ENCODE measurements around the gene ASB7.

The ASB7 gene

DNA sequence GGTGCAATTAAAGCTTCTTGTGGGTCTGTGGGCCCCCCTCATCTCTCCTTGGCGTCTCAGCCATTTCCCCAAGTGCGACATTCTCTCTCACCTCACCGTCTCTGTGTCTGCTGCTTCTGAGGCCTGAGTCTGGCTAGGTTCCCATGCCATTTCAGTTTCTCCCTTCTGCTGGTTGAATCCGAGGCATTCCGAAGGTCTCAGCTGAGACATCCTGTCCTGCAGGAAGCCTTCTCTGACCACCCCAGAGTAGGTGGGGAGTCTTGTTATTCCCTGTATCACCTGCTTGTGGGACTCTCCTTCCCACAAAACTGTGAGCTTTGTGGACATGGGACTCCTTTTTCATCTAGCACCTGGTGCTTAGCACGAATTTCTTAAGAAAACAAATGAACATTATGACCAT lies 78.3 kb downstream of the ASB7 start:
- FAIRE-seq = no peak

DNA sequence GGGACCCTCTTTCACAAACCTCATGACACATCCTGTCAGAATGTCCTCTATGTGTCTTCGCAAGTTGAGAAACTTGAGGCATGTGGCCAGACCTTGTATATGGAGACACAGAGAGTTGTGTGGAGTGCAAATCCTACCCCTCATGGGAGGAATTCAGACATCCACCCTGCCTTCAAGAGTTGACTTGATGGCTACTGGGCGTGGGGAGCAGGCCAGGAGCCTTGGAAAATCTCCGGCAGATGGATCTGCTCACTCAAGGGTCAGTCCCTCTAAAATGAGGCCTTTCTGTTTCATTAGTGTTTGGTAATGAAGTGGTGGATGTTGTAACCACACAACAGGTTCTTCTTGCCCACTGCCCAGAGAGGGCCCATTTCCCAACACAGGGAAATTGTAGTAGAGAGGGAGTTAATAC lies 79.0 kb downstream of the ASB7 start:
- DNase-seq (ENCODE audit: extremely low spot score, insufficient read length, low read depth) (no peak), FAIRE-seq (no peak)

More for the DNA sequence above, 78.3 kb downstream of the ASB7 start:
- DNase-seq (ENCODE audit: extremely low spot score, insufficient read length, low read depth) = no peak

DNA sequence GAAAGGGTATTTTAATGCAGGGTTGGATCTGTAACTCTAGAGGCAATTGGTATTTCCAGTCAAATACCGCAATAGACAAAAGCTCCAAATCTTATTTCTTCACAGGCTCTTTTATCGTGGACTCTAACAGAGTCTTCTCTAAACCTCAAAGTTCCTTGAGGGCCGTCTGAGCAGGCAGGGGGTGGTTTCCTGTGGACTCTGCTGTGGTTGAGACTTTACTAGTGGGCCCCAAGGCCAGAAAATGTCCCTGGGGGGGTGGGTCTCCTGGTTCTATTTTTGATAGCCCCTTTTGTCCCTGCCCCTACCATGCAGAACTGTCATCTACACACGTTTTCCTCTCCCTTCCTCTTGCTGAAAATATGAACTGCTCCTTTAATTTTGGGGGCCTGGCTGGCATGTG lies 80.1 kb downstream of the ASB7 start:
- DNase-seq (ENCODE audit: extremely low spot score, insufficient read length, low read depth) (no peak), FAIRE-seq (no peak)

DNA sequence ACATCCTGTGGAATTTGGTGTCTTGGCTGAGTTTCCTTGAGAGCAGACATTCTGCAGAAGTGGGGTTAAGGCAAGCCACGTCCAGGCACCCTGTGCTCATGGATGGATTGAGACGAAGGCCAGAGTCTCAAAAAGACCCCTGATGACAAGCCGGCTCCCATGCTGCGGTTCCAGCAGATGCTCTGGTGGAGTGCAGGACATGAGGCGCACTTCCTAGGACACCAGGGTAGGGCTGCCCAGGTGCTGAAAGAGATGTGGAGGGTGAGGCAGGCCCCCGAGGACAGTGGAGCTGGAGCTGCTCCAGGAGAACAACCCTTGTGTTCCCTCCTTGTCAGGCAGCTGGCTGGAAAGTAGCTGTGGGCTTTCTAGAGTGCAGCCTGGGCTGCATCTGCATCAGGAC lies 81.0 kb downstream of the ASB7 start:
- no peak for DNase-seq (ENCODE audit: extremely low spot score, insufficient read length, low read depth)
- no peak for FAIRE-seq

DNA sequence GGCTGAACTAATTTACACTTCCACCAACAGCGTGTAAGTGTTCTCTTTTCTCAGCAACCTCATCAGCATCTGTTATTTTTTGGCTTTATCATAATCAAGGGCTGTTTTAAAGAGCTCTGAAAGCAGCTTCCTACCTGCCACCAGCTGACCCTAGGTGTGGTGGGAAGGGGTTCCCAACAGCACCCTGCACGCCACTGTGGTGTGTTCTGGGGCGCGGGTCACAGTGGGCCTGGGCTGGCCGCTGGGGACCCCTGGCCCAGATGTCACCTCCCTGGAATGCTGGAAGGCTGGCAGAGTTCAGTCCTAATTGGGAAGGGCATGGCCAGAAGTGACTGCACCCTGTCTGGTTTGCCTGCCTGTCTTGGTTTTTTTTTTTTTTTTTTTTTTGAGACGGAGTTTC lies 82.2 kb downstream of the ASB7 start:
- DNase-seq (ENCODE audit: extremely low spot score, insufficient read length, low read depth) (no peak), FAIRE-seq (no peak)

DNA sequence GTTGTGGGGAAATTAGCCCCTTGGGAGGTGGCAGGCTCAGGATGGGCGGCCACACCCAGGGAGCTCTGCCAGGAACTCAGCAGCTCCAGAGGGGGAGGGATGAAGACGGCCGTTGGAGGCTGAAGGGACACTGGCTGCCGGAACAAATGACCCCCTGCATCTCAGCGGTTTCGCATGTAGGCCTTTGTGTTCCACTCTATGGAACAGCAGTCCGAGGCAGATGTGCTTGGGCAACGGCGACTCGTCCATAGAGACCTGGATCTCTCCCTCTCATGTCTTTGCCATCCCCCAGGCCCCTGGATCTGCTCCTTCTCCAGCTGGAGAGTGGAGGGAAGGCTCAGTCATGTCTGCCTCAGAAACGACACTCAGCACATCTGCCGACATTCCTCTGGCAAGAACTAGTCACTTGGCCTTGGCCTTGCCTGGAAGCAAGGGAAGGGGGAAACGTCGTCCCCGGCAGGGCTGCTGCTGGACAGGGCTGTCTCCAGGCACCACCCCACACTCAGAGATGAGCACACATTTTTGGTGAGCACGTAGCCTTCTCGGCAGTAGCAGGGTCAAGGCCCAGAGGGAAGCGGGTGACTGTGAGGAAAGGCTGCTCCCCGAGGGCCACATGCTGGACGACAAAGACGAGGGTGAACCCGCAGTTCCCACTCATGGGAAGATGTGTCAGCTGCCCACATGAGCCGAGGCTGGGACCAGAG lies 83.8 kb downstream of the ASB7 start:
- DNase-seq (ENCODE audit: extremely low spot score, insufficient read length, low read depth) = no peak
- no peak for FAIRE-seq

DNA sequence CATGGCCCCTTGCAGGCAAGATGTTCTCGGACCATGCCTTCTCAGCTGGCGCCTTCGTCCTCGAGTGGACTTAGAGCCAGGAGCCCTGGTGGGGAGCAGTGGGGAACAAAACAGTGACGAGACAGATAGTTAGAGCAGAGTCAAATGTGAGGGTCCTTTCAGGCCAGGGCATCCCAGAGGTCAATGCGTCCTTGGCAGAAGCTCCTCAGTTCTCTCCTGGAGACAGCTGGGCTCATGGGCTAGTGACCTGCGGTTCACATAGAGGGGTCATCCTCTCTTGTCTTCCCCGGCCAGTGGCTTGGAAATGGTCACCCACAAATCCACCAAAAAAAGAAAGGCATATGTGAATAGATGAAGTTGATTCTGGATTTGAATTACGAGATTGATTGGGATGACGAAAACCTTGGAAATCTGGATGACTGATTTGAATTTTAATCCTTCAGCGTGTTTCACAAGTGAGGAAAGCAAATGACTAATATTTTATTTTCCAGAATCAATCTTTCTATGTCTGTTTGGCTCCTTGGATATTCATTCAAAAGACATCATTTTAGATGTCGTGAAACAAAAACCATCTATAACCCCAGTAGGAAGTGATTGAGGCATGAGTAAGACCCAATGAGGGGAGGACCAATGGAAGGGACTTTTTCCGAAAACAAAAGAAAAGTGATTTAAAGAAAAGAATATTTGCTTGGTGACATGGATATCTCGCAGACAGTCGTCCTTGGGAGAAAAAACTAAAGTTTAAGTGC lies 84.5 kb downstream of the ASB7 start:
- FAIRE-seq = no peak

DNA sequence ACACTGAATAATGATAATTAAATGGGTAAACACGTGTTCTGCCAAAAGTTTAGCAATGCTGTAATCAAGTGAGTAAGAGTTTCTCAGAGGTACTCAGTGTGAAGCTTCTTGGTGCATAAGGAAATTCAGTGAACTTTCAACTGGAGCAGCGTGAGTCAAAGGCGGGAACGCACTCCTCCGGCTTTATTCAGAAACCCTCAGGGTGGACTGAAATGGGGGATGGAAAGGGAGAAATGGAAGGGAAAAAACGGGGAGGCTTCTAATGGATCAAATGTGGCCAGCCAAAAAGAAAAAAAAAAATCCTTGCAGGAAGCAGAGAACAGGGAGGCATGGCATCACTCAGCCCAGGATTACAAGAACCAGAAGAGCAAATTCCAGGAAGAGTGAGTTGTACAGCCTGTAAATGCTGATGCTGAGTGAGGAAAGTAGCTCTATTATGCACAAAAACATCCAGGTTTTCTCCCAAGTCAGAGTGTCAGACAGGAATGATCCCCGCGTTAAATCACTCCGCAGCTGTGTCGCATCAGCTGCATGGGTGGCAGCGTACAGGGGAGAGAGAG lies 85.3 kb downstream of the ASB7 start:
- FAIRE-seq = no peak
- no peak for DNase-seq (ENCODE audit: extremely low spot score, insufficient read length, low read depth)

More for the DNA sequence above, 84.5 kb downstream of the ASB7 start:
- DNase-seq (ENCODE audit: extremely low spot score, insufficient read length, low read depth) = no peak

DNA sequence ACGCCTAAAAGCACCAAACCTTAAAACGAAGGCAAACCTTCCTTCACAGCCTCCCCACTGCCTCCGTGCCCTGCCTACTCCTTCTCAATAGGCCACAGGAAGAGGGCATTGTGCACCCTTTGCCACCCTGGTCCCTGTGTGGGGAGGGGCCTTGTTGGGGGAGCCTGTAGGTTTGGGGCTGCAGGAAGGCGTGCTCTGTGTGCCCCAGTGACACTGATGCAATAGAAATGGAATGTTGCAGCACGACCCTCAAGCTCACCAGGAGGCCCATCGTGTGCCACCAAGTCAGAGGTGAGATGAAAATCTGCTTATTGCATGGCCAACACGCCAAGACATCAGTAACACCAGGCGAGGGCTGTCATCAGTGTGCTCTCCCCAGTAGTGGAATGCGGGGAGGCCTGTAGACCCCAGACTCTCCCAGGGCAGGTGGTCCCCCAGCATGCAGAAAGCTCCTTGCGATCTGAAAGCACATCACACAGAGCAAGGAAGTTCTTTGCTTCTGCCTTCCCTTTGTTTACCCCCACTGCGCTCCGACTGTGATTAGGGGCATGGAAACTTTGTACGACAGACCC lies 86.2 kb downstream of the ASB7 start:
- FAIRE-seq (no peak), DNase-seq (ENCODE audit: extremely low spot score, insufficient read length, low read depth) (no peak)

DNA sequence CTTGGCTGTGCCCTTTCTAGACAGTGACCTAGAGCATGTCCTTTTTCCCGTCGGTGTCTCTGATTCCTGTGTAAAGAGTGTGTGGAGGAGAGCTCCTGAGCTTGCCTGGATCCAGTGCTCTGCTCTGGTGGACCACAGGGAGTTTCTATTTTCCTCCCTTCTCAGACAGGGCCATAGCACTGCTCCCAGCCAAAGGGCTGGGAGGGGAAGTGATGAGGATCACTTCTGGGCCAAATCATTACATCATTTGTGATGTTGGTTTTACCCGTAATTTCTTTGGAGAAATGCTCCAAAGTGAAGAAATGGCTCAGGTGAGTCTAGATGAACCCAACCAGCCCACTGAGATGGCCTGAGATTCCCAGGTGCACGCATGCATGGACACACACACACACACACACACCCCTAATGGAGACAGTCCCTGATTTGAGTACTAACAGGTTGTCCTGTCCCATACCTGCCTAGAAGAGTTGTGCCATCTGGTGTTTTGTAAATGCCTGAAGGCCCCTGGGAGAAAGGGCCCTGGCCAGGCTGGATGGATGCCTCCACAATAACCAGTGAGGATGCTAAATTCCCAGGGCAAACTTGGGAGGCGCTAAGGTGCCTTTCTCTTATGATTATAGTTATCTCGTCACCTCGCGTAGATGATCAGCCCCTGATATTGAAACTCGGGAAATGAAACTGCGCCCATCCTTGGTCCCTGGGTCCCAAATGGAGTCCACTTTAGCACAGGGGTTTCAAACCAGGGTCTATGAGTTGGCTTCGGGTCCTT lies 86.9 kb downstream of the ASB7 start:
- FAIRE-seq (no peak), DNase-seq (ENCODE audit: extremely low spot score, insufficient read length, low read depth) (no peak)

DNA sequence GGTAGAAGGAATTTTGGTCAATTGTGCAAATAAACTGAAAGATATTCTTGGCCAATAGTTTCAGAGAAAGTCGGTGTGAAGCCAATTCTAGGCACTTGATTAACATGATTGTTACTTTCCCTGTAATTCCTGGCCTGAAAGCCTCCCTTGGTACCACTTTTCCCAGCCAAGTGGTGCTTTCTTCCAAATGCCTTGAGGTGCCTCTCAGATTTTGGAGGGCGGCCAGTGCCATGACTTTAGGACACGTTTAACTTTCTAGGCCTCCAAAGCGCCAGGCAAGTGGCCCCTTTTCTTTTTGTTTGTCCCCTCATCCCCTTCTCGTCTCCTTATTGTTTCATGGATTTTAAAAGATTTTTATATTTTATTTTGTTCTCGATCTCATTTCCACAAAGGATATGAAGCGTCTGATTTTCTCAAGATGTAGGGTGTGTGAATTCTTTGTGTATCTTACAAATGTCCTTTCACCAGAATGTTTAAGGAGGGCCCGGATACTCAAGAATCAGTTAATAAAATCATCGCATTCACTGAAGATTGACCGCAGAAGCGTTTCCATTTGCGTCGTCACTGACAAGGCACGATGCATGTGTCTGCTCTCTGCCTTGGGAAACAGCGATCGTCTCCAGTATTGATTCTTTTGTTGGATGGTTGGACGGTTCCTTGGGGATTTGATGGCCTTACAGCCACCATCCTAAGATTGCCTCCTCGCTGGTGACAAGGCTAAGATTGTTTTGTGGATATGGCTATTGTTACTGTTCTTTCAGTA lies 87.8 kb downstream of the ASB7 start:
- no peak for FAIRE-seq

DNA sequence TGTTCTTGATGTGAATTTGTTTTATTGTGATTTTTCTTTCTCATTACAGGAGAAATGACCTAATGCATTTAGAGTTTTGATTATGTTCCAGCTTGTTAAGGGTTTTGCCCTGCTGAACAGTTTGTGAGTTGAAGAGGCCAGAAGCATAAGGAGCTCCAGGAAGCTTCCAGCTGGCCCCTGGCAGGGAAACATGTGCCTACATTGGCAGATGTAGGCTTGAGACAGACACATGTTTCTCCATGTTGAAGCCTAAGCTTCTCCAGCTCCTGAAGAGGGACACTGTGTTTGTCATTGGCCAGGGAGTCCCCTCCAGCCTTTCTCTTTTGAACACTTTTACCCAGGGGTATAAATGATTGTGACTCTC lies 88.4 kb downstream of the ASB7 start:
- DNase-seq (ENCODE audit: extremely low spot score, insufficient read length, low read depth) (no peak), FAIRE-seq (no peak)

More for the DNA sequence above, 87.8 kb downstream of the ASB7 start:
- no peak for DNase-seq (ENCODE audit: extremely low spot score, insufficient read length, low read depth)

DNA sequence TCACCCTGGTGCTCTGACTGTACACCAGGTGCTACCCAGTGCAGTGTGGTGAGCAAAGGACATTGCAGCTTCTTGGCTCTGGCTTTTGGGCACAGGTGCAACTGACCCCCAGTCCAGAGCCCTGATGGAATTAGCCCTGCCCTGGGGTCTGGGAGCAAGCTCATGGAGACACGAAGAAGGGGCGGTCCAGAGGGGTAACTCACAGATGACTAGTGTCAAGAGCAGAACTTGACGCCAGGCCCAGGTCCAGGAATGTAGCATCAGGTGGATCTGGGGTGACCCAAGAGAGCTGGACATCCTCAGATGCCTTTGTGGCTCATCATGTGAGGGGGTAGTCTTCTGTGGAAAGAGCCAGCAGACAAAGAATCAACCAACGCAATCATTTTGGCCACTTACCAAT lies 88.9 kb downstream of the ASB7 start:
- DNase-seq (ENCODE audit: extremely low spot score, insufficient read length, low read depth) (no peak), FAIRE-seq (no peak)

DNA sequence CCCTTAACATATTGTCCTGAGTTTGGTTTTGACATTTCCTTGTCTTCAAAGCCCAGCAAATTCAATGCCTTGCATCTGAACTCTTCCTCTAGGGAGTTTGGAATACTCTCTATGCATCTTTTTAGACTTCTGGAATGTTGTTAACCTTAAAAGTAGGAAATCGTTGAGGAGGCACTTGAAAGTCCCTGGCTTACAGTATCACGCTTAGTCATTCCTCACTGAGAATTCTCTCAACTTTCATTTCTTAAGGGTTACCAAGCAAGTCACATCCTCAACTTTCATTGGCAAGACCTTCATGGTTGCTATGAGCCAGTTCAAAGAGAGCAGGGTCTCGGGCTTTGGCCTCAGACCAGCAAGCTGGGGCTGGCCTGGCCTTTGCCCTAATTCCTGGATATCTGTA lies 89.9 kb downstream of the ASB7 start:
- FAIRE-seq (no peak), DNase-seq (ENCODE audit: extremely low spot score, insufficient read length, low read depth) (no peak)

DNA sequence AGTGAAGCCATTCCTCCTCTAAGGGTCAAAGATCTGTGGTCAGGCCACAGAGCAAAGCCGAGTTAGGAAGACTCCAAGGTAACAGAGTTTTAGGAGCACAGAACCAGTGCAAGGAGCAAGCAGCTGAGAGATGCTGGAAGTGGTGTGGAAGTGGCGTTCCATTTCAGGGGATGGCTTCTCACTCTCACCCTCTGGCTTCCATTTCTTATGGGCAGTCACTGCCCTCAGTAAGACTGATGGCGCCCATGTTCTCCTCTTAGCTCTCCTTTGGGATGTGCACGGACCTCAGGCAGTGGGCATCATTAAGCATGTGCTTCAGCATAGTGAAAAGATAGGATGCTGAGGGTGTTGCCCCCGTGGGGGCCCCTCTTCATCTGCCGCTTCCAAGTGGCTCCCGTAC lies 90.3 kb downstream of the ASB7 start:
- FAIRE-seq = no peak
- no peak for DNase-seq (ENCODE audit: extremely low spot score, insufficient read length, low read depth)

DNA sequence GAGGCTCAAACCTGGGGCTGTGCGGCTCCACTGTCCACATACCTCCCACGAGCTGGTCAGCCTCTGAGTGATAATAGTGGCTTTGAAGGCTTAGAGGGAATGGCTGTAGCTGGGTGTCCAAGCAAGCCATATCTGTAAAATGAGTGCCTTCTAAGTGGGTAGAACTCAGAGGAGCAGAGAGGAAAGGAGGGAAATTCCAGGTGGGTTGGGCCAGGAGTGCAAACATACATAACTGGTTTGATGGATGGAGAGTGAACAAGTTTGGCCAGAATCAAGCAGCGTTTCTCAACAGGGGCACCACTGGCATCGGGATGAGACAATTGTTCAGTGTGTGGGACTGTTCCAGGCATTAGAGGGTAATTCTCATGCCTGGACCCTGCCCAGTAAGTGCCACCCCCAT lies 91.1 kb downstream of the ASB7 start:
- DNase-seq (ENCODE audit: extremely low spot score, insufficient read length, low read depth) (no peak), FAIRE-seq (no peak)

DNA sequence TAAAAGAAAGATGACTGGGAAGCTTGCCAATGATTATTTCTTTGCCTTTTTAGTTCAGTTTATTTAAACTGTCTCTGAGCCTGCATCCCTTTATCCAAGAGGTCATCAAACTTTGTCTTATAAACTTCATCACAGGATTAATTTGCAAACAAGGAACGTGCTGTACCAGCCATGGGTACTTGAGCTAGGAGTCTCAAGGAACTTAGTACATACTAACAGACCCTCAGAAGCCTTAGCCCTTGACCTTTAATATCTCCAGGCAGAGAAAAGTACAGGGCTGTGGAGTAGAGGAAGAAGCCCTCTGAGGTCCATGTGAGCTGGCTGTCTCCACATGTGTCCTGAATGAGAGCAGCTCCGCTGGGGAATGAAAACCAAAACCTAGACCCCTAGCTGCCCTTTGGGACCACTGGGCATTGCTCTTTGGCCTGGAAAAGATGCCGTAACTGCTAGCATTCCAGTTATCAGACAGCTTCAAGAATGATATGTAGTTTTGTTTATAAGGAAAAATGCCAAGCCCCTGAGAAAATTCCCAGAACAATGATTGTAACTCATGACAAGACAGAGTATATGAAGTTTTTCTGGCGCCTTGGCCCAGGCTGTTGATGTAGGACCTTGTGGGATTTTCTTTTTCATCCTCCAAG lies 92.1 kb downstream of the ASB7 start:
- no peak for DNase-seq (ENCODE audit: extremely low spot score, insufficient read length, low read depth)
- no peak for FAIRE-seq

DNA sequence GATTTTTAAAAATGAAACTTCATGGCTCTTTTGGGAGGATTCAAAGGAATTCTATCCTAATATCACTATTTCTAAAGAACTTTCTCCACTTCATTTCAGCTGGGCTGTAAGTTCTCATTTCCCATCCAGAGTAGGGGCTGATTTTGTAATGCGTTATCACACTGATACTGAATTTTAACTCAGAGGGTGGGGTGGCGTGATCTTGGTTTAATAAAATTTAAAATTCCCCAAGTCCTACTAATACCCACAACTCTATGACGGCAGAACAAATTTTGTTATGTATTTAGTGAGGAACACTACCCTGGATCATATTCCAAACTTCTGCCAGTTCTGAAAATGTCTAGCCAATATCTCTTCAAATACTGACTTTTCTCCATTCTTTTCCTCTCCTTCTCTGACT lies 92.7 kb downstream of the ASB7 start:
- FAIRE-seq (no peak), DNase-seq (ENCODE audit: extremely low spot score, insufficient read length, low read depth) (no peak)

DNA sequence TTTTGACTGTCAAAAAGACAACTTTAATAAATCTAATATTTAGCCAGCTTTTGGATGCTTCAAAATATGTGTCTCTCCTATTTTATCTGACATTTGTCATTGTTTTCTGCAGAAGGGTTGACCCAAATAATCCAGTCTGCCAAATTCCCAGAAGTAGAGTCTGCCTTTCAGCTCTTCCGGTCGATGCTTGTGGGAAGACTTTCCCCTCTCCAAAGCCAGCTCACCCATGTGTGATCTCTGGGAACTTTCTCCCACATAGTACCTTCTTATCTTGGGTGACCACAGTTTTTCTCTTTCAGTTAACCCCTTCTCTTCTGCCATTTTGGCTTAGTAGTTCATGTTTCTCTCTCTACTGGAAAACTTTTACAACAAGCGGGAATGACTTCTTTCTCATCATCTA lies 94.1 kb downstream of the ASB7 start:
- FAIRE-seq = no peak
- DNase-seq (ENCODE audit: extremely low spot score, insufficient read length, low read depth) = no peak

Measured in GM18507 (cell line).